HEK293 (cell line): ENCODE results near the gene UBA3.

Source experiments
- CTCF ChIA-PET: fragments of 350-600 bp; formaldehyde crosslinking; extraction: SDS; loops from one replicate; lab custom pipeline; 2021; ENCODE audit warnings: antibody characterized with exemption; lab: Yijun Ruan, JAX
- POLR2A ChIA-PET: fragments of 300-600 bp; formaldehyde crosslinking; extraction: SDS; loops from one replicate; lab custom pipeline; 2020; ENCODE audit warnings: antibody characterized with exemption, inconsistent platforms; lab: Yijun Ruan, JAX
- H3K27ac ChIP-seq: fragments of 200-500 bp; sonication (Bioruptor generic); 2 replicates; pipeline ENCODE4 v1.5.1; 2014; ENCODE audit warnings: low read depth, low read length, control low read depth, inconsistent platforms; ENCODE audit errors: extremely low read depth
- H3K36me3 ChIP-seq, 2 experiments: fragments of 200-500 bp in 1 of 2; sonication (Bioruptor generic) in 1 of 2; 1 replicate in 1 of 2; 2 replicates in 1 of 2; pipeline ENCODE4 v1.5.1; 2014 to 2017; ENCODE audit warnings: inconsistent platforms in 2 of 2, low read length in 2 of 2; ENCODE audit not compliant: control insufficient read depth in 2 of 2, insufficient read depth in 1 of 2
- H3K4me1 ChIP-seq: fragments of 200-500 bp; sonication (Bioruptor generic); 2 replicates; pipeline ENCODE4 v1.5.1; 2014; ENCODE audit warnings: mild to moderate bottlenecking, low read length, inconsistent platforms; ENCODE audit not compliant: control insufficient read depth, insufficient read depth
- H3K4me3 ChIP-seq: 2 replicates; pipeline ENCODE4 v1.5.1; 2011; ENCODE audit warnings: low read depth, mild to moderate bottlenecking, control low read depth, low read length, moderate library complexity
- H3K9me3 ChIP-seq: fragments of 200-500 bp; sonication (Bioruptor generic); 2 replicates; pipeline ENCODE4 v1.5.1; 2014; ENCODE audit warnings: low read depth, low read length, inconsistent platforms; ENCODE audit not compliant: control insufficient read depth, insufficient read depth
- GLIS2 ChIP-seq: fragments of 450-650 bp; formaldehyde crosslinking; IDR thresholded peaks from 2 replicates; pipeline ENCODE4 v1.5.1; 2016; ENCODE audit warnings: missing biosample characterization, missing genetic modification characterization
- HOXA7 ChIP-seq: sonication (generic); formaldehyde crosslinking; IDR thresholded peaks from 2 replicates; pipeline ENCODE4 v1.8.1; 2022; ENCODE audit warnings: missing genetic modification reagents, borderline replicate concordance
- MEIS1 ChIP-seq: sonication (generic); formaldehyde crosslinking; IDR thresholded peaks from 2 replicates; pipeline ENCODE4 v1.8.1; 2022; ENCODE audit warnings: missing genetic modification reagents, mild to moderate bottlenecking, borderline replicate concordance
- PRDM4 ChIP-seq: fragments of 450-650 bp; formaldehyde crosslinking; IDR thresholded peaks from 2 replicates; pipeline ENCODE4 v1.5.1; 2017; ENCODE audit warnings: missing biosample characterization, missing genetic modification characterization
- REPIN1 ChIP-seq: fragments of 450-650 bp; formaldehyde crosslinking; IDR thresholded peaks from 2 replicates; pipeline ENCODE4 v1.5.1; 2017; ENCODE audit warnings: missing biosample characterization, missing genetic modification characterization, low read depth
- ZBTB48 ChIP-seq: fragments of 450-650 bp; formaldehyde crosslinking; IDR thresholded peaks from 2 replicates; pipeline ENCODE4 v1.5.1; 2016; ENCODE audit warnings: missing biosample characterization, missing genetic modification characterization
- ZFP37 ChIP-seq: fragments of 450-650 bp; formaldehyde crosslinking; IDR thresholded peaks from 2 replicates; pipeline ENCODE4 v1.5.1; 2016; ENCODE audit warnings: missing biosample characterization, missing genetic modification characterization
- ZNF174 ChIP-seq: fragments of 450-650 bp; formaldehyde crosslinking; IDR thresholded peaks from 2 replicates; pipeline ENCODE4 v1.5.0; 2017; ENCODE audit warnings: missing biosample characterization, mild to moderate bottlenecking, missing genetic modification characterization
- ZNF350 ChIP-seq: fragments of 450-650 bp; formaldehyde crosslinking; IDR thresholded peaks from 2 replicates; pipeline ENCODE4 v1.5.0; 2017; ENCODE audit warnings: missing biosample characterization, mild to moderate bottlenecking, missing genetic modification characterization
- ZNF37A ChIP-seq: fragments of 450-650 bp; IDR thresholded peaks from 2 replicates; pipeline ENCODE4 v1.5.1; 2018; ENCODE audit warnings: missing biosample characterization, missing genetic modification characterization
- ZNF404 ChIP-seq: fragments of 450-650 bp; formaldehyde crosslinking; IDR thresholded peaks from 2 replicates; pipeline ENCODE4 v1.5.1; 2017; ENCODE audit warnings: missing biosample characterization, missing genetic modification characterization
- ZNF514 ChIP-seq: fragments of 450-650 bp; formaldehyde crosslinking; IDR thresholded peaks from 2 replicates; pipeline ENCODE4 v1.5.1; 2016; ENCODE audit warnings: missing biosample characterization, missing genetic modification characterization
- ZNF560 ChIP-seq: fragments of 450-650 bp; formaldehyde crosslinking; IDR thresholded peaks from 2 replicates; pipeline ENCODE4 v1.5.1; 2017; ENCODE audit warnings: missing biosample characterization, missing genetic modification characterization, borderline replicate concordance
- ZNF610 ChIP-seq: fragments of 450-650 bp; formaldehyde crosslinking; IDR thresholded peaks from 2 replicates; pipeline ENCODE4 v1.5.1; 2016; ENCODE audit warnings: missing biosample characterization, missing genetic modification characterization, borderline replicate concordance
- ZNF624 ChIP-seq: fragments of 450-650 bp; formaldehyde crosslinking; IDR thresholded peaks from 2 replicates; pipeline ENCODE4 v1.5.1; 2017; ENCODE audit warnings: missing biosample characterization, missing genetic modification characterization
- ZNF701 ChIP-seq: fragments of 450-650 bp; formaldehyde crosslinking; IDR thresholded peaks from 2 replicates; pipeline ENCODE4 v1.5.1; 2016; ENCODE audit warnings: missing biosample characterization, missing genetic modification characterization
- TF ChIP-seq, protein P1 (sequence below): fragments of 450-650 bp; formaldehyde crosslinking; IDR thresholded peaks from 2 replicates; pipeline ENCODE4 v1.5.1; 2016; ENCODE audit warnings: missing biosample characterization, missing genetic modification characterization, borderline replicate concordance
- TF ChIP-seq, protein P2 (sequence below): fragments of 450-650 bp; formaldehyde crosslinking; IDR thresholded peaks from 2 replicates; pipeline ENCODE4 v1.5.1; 2017; ENCODE audit warnings: missing biosample characterization, mild to moderate bottlenecking, missing genetic modification characterization, moderate library complexity

Gene UBA3

DNA sequence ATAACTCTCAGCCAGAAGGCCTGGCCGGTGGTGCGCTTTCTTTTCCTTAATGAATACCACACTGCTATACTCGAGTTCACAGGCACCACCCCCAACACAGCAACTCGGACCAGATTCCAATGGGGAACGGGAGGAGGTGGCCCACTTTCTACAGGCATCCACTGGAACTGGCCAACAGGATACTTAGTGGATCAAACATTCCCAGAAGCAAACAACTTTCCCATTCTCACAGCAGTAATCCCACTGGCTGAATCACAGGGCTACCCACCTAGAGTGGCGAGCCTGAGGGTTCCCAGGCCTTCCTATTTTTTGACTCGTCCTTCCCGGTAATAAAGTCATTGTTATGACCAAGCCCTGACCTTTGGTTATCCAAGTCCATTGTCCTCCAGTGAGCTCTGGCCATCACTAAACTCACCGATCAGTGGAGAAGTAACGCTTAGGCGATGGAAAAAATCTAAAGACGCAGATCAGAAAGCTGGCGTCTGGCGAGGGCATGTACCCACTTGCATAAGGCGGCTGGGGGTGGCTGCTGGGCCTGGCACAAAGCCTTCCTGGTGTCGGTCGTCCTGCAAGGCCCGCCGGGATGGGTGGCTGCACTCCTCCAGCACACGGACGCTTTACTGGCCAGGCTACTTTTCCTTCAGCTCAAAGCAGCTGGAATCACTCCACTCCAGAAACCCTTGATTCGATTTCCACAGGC lies 67.9 kb downstream of the UBA3 start (continued):
- TF ChIP-seq ZFP37 (tag by site-specific recombination) = no peak
- TF ChIP-seq, protein P1, sequence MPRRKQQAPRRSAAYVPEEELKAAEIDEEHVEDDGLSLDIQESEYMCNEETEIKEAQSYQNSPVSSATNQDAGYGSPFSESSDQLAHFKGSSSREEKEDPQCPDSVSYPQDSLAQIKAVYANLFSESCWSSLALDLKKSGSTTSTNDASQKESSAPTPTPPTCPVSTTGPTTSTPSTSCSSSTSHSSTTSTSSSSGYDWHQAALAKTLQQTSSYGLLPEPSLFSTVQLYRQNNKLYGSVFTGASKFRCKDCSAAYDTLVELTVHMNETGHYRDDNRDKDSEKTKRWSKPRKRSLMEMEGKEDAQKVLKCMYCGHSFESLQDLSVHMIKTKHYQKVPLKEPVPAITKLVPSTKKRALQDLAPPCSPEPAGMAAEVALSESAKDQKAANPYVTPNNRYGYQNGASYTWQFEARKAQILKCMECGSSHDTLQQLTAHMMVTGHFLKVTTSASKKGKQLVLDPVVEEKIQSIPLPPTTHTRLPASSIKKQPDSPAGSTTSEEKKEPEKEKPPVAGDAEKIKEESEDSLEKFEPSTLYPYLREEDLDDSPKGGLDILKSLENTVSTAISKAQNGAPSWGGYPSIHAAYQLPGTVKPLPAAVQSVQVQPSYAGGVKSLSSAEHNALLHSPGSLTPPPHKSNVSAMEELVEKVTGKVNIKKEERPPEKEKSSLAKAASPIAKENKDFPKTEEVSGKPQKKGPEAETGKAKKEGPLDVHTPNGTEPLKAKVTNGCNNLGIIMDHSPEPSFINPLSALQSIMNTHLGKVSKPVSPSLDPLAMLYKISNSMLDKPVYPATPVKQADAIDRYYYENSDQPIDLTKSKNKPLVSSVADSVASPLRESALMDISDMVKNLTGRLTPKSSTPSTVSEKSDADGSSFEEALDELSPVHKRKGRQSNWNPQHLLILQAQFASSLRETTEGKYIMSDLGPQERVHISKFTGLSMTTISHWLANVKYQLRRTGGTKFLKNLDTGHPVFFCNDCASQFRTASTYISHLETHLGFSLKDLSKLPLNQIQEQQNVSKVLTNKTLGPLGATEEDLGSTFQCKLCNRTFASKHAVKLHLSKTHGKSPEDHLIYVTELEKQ = no peak
- TF ChIP-seq GLIS2 = no peak
- TF ChIP-seq MEIS1 (CRISPR knock-in tag) = no peak
- no peak for TF ChIP-seq ZNF610
- no peak for TF ChIP-seq PRDM4 (tag by site-specific recombination)
- TF ChIP-seq HOXA7 (CRISPR knock-in tag) = no peak
- TF ChIP-seq ZBTB48 (tag by site-specific recombination) = no peak
- no peak for TF ChIP-seq ZNF37A (tag by site-specific recombination)

DNA sequence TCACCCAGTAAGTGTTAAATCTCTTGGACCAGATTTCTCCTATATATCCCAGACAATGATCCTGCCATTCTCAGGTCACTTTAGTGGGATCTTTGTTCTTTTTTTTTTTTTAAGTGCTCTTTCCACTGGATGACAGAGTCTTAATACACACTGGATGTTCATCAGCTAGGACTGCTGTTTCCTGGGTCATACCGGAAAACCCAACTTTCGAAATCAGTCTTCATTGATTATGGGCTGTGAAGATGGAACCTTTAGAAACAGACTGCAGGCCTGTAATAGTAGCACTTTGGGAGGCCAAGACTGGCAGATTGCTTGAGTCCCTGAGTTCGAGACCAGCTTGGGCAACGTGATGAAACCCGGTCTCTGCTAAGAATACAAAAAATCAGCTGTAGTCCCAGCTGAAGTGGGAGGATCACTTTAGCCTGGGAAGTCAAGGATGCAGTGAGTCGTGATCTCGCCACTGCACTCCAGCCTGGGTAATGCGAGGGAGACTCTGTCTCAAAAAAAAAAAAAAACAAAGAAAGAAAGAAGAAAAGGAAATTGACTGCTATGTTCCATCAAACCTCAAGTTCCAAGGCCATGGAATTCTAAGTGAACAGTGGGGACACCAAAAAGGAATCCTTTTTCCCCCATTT lies 69.0 kb downstream of the UBA3 start:
- TF ChIP-seq ZNF701 (no peak), ZNF350 (no peak), ZNF404 (tag by site-specific recombination) (no peak), REPIN1 (no peak), ZNF514 (tag by site-specific recombination) (no peak), ZNF624 (no peak), ZNF560 (tag by site-specific recombination) (no peak), ZNF174 (tag by site-specific recombination) (no peak)
- TF ChIP-seq, protein P2, sequence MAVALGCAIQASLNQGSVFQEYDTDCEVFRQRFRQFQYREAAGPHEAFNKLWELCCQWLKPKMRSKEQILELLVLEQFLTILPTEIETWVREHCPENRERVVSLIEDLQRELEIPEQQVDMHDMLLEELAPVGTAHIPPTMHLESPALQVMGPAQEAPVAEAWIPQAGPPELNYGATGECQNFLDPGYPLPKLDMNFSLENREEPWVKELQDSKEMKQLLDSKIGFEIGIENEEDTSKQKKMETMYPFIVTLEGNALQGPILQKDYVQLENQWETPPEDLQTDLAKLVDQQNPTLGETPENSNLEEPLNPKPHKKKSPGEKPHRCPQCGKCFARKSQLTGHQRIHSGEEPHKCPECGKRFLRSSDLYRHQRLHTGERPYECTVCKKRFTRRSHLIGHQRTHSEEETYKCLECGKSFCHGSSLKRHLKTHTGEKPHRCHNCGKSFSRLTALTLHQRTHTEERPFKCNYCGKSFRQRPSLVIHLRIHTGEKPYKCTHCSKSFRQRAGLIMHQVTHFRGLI = no peak
- Histone ChIP-seq H3K9me3 (no peaks in the 10 kb centered on the region), H3K27ac (no peak overlapping the region), H3K4me3 (no peak overlapping the region), H3K4me1 (no peaks in the 10 kb centered on the region), H3K36me3 (peaks cover 0 to 43% of the 10 kb centered on the region in 2 experiments; a peak in 1 of 3 replicates)
- ChIA-PET CTCF (no interaction called here), POLR2A (no interaction called here)
